GM23248 (cell line): ENCODE results near the gene ABCC4.

Experiments
- EZH2 ChIP-seq: fragments of 200-600 bp; sonication (generic); IDR thresholded peaks from 2 replicates; pipeline ENCODE4 v1.6.1; 2018; ENCODE audit warnings: antibody characterized with exemption, mild to moderate bottlenecking; ENCODE audit not compliant: insufficient read depth, poor library complexity, severe bottlenecking
- EZH2phosphoT487 ChIP-seq: fragments of 200-600 bp; sonication (generic); IDR thresholded peaks from 2 replicates; pipeline ENCODE4 v1.6.1; 2018; ENCODE audit warnings: antibody characterized with exemption, moderate library complexity, mild to moderate bottlenecking, low read depth; ENCODE audit not compliant: insufficient read depth

DNA sequence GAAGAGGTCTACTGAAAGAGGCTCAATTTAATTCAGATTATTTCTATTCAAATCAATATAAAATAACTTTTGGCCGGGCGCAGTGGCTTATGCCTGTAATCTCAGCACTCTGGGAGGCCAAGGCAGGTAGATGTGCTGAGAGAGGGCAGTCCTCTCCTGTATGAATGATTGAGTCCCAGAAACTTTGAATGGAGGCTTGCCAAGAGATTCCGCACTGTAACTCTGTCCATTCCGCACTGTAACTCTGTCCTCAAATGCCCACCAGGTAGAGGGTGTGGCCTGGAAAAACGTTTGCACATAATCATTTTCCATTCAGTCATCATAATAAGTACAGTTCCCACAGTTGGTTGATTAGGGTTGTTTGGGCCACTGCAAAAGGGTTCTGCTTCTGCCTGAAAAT is 314.2 kb downstream of the ABCC4 start:
- no peak for TF ChIP-seq EZH2phosphoT487
- no peak for TF ChIP-seq EZH2
